Activated CD8-positive, alpha-beta memory T cell treated with anti-CD3 and anti-CD28 coated beads, Interleukin-2, amount 50 U/mL, for 24 hours (primary cell): Measurements from ENCODE around the gene SNX33.
A peak's percentile ranks its signal among the peaks of the same experiment; 100 is the strongest.
"Not testable (repeated sequence)": the region's sequence is repeated elsewhere in the genome, so short reads cannot be mapped to it uniquely, and the experiment has no call there.

Experiments
- DNase-seq: peaks from one replicate; pipeline ENCODE4 v3.0.0-alpha.2; 2020; ENCODE audit errors: extremely low read depth

The SNX33 gene

GRCh38 chr15:75647370-75648155 lies at the start of gene SNX33:
Gene SNX33 (plus strand): TSS chr15:75647912. CDS start chr15:75649103, 1,191 bp downstream.
- DNase-seq: no peak

- DNase-seq: no peak
Measured at GRCh38 chr15:75598361-75598760, 49.4 kb upstream of the SNX33 start.

GRCh38 chr15:75599401-75599800 lies 48.3 kb upstream of the SNX33 start:
- DNase-seq: no peak

- DNase-seq: no peak
Measured at GRCh38 chr15:75606026-75606425, 41.7 kb upstream of the SNX33 start.

- no peak for DNase-seq
Measured at GRCh38 chr15:75606711-75607699, 40.7 kb upstream of the SNX33 start.

- DNase-seq: no peak
Measured at GRCh38 chr15:75616766-75617165, 30.9 kb upstream of the SNX33 start.

GRCh38 chr15:75620058-75620820 lies 27.5 kb upstream of the SNX33 start:
- DNase-seq: no peak

- DNase-seq: no peak
Measured at GRCh38 chr15:75620841-75621391, 26.8 kb upstream of the SNX33 start.

- DNase-seq: no peak
Measured at GRCh38 chr15:75622505-75622904, 25.2 kb upstream of the SNX33 start.

GRCh38 chr15:75625542-75626347 lies 22.0 kb upstream of the SNX33 start, which contains the start of gene SNUPN:
Gene SNUPN (minus strand): TSS chr15:75625725. CDS start chr15:75621051, 4,674 bp downstream.
- peak; percentile 86 for DNase-seq

GRCh38 chr15:75631935-75632334 lies 15.8 kb upstream of the SNX33 start:
- no peak for DNase-seq

GRCh38 chr15:75633922-75634321 lies 13.8 kb upstream of the SNX33 start:
- DNase-seq: not testable (repeated sequence)

GRCh38 chr15:75636026-75636425 lies 11.7 kb upstream of the SNX33 start:
- no peak for DNase-seq

GRCh38 chr15:75637245-75638009 lies 10.3 kb upstream of the SNX33 start:
- DNase-seq: no peak

GRCh38 chr15:75639191-75639708 lies 8.5 kb upstream of the SNX33 start:
- no peak for DNase-seq

GRCh38 chr15:75639709-75640482 lies 7.8 kb upstream of the SNX33 start, which contains the start of gene IMP3:
Gene IMP3 (minus strand): TSS chr15:75640224. CDS start chr15:75640168, 56 bp downstream.
- DNase-seq: peak; percentile 89

GRCh38 chr15:75640483-75641178 lies 7.1 kb upstream of the SNX33 start:
- no peak for DNase-seq

GRCh38 chr15:75641179-75641503 lies 6.6 kb upstream of the SNX33 start:
- DNase-seq: no peak
